ENCODE data around the gene ROR1. TPM values are rescaled to one million over a fixed set of nuclear protein-coding genes. Genes with fewer than 3 reads are reported as not detected.

The ROR1 gene
- total RNA-seq, 1 experiment from 2014 or later, result 19.0 TPM

DNA sequence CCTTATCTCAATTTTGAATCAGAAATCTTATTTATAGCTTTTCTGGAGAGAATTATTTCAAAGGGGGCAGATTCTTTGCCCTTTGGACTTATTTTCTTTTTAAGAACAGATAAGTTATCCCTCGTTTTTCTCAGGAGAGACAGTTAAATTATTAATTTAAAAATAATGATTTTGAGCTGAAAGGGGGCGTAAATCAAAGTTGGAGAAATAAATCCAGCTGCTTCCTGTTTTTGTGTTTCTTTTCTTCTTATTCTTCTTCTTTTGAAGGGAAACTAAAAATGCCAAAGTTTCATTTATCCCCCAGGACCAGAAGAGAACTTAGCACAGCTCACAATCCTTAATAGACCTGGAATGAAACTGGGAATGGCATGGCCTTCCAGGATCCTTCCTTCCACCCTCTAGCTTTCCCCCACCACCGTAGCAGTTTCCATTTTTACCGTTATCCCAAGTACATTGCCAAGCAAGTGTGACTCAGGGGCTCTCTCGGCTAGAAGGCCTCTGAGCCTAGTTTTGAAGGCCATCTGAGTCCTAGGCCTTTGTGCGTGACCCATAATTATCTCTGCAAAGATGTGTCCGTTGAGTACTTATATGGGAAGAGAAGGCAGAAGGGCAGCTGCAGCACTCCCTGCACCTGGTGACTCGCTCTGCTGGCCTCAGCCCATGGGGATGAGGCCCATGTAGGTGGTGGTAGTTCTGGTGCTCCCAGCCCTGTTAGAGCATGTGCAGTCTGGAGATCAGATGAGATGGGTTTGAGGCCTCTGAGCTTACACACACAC lies 181.7 kb downstream of the ROR1 start:
- 0 out of 2 replicates have a peak, but pooled peaks cover 3% of the 10 kb centered on the region for H3K36me3 ChIP-seq (ENCODE audit: low read depth)
- no peak overlapping the region for H2AFZ ChIP-seq
- H3K9me3 ChIP-seq (ENCODE audit: insufficient read depth, low read depth), result peaks cover 22% of the 10 kb centered on the region; the same call in 1 of the 2 replicates
- H3K27me3 ChIP-seq (ENCODE audit: insufficient read depth, low read depth), result no peaks in the 10 kb centered on the region
- ChIA-PET POLR2A (ENCODE audit: unreplicated experiment) (no interaction called here), CTCF (no interaction called here)
- no peak for TF ChIP-seq EZH2 (IDR thresholded peaks at IDR 0.05; ENCODE audit: low read depth)
- TF ChIP-seq, protein P1, sequence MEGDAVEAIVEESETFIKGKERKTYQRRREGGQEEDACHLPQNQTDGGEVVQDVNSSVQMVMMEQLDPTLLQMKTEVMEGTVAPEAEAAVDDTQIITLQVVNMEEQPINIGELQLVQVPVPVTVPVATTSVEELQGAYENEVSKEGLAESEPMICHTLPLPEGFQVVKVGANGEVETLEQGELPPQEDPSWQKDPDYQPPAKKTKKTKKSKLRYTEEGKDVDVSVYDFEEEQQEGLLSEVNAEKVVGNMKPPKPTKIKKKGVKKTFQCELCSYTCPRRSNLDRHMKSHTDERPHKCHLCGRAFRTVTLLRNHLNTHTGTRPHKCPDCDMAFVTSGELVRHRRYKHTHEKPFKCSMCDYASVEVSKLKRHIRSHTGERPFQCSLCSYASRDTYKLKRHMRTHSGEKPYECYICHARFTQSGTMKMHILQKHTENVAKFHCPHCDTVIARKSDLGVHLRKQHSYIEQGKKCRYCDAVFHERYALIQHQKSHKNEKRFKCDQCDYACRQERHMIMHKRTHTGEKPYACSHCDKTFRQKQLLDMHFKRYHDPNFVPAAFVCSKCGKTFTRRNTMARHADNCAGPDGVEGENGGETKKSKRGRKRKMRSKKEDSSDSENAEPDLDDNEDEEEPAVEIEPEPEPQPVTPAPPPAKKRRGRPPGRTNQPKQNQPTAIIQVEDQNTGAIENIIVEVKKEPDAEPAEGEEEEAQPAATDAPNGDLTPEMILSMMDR (conservative IDR thresholded peaks at IDR 0.05), result no peak
- no peaks in the 10 kb centered on the region for H3K79me2 ChIP-seq (ENCODE audit: low read depth)
- H3F3A ChIP-seq (ENCODE audit: insufficient read depth, low read depth), result 0 out of 2 replicates have a peak, but pooled peaks cover 6% of the 10 kb centered on the region
- H3K4me3 ChIP-seq, result no peak overlapping the region
- H3K27ac ChIP-seq, result no peak overlapping the region
- BruUV-seq (replicated peaks), result no TSS peak
- no peak for DNase-seq
- no peak overlapping the region for H3K4me2 ChIP-seq
- H4K20me1 ChIP-seq (ENCODE audit: insufficient read depth), result no peaks in the 10 kb centered on the region
- no peaks in the 10 kb centered on the region for H3K9me2 ChIP-seq (ENCODE audit: insufficient read depth)
- H3K4me1 ChIP-seq (replicated peaks; ENCODE audit: insufficient read depth), result no peaks in the 10 kb centered on the region
- intact Hi-C loops (cut with micrococcal nuclease; ENCODE audit: unreplicated experiment), result no loop called here

DNA sequence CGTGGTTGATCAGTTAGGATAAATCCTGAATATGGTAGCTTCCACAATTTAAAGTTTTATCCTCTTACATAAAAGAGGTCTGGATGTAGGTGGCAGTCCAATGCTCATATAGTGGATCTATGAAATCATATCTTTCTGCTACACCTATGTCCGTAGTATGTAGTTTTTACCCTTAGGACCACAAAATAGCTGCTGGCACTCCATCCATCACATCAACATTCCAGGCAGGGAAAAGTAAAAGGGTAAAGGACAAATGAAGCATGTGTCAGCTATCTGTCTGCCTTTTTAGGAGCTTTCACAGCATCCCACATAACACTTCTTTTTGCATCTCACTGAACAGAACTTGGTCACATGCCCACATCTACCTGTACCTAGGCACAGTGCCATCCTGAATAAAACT lies 184.7 kb downstream of the ROR1 start:
- Histone ChIP-seq H3K4me1 (replicated peaks; ENCODE audit: insufficient read depth) (no peaks in the 10 kb centered on the region), H3K27me3 (ENCODE audit: insufficient read depth, low read depth) (no peaks in the 10 kb centered on the region), H3K9me2 (ENCODE audit: insufficient read depth) (no peaks in the 10 kb centered on the region), H3F3A (ENCODE audit: insufficient read depth, low read depth) (0 out of 2 replicates have a peak, but pooled peaks cover 6% of the 10 kb centered on the region), H3K27ac (no peak overlapping the region), H2AFZ (no peak overlapping the region), H3K36me3 (ENCODE audit: low read depth) (0 out of 2 replicates have a peak, but pooled peaks cover 3% of the 10 kb centered on the region), H3K9me3 (ENCODE audit: insufficient read depth, low read depth) (peaks cover 18% of the 10 kb centered on the region; the same call in 1 of the 2 replicates), H3K4me2 (no peak overlapping the region), H3K79me2 (ENCODE audit: low read depth) (no peaks in the 10 kb centered on the region), H3K4me3 (no peak overlapping the region), H4K20me1 (ENCODE audit: insufficient read depth) (no peaks in the 10 kb centered on the region)
- TF ChIP-seq, protein P1 (conservative IDR thresholded peaks at IDR 0.05), result no peak
- no peak for TF ChIP-seq EZH2 (IDR thresholded peaks at IDR 0.05; ENCODE audit: low read depth)
- DNase-seq, result no peak
- CTCF ChIA-PET, result no interaction called here
- POLR2A ChIA-PET (ENCODE audit: unreplicated experiment), result no interaction called here
- intact Hi-C loops (cut with micrococcal nuclease; ENCODE audit: unreplicated experiment), result no loop called here
- no TSS peak for BruUV-seq (replicated peaks)

DNA sequence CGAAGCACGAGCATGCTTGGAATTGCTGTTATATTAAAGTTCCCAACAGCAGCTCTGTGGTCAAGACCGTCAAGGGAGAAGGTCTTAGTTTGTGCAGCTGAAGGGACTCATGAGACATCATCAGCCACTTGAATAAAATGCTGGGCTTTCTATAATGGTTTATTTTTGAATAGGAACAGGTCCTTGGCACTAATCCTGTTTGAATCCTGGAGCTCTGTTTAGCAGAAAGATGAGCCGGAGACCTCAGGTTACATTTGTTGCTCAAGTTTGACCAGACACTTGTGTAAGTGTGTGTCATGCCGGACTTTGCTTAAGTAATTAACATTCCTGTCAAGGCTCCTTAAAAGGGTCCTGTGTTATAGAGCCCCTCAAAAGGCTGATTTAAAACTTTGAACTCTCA lies 186.5 kb downstream of the ROR1 start:
- ChIA-PET CTCF (no interaction called here), POLR2A (ENCODE audit: unreplicated experiment) (no interaction called here)
- Histone ChIP-seq H3K27me3 (ENCODE audit: insufficient read depth, low read depth) (no peaks in the 10 kb centered on the region), H2AFZ (no peak overlapping the region), H3K4me1 (replicated peaks; ENCODE audit: insufficient read depth) (0 out of 2 replicates have a peak, but pooled peaks cover 5% of the 10 kb centered on the region), H3K4me3 (no peak overlapping the region), H3K4me2 (no peak overlapping the region), H3K9me3 (ENCODE audit: insufficient read depth, low read depth) (0 out of 2 replicates have a peak, but pooled peaks cover 10% of the 10 kb centered on the region), H3K36me3 (ENCODE audit: low read depth) (no peaks in the 10 kb centered on the region), H3K79me2 (ENCODE audit: low read depth) (no peaks in the 10 kb centered on the region), H3F3A (ENCODE audit: insufficient read depth, low read depth) (0 out of 2 replicates have a peak, but pooled peaks cover 6% of the 10 kb centered on the region), H4K20me1 (ENCODE audit: insufficient read depth) (no peaks in the 10 kb centered on the region), H3K9me2 (ENCODE audit: insufficient read depth) (no peaks in the 10 kb centered on the region), H3K27ac (no peak overlapping the region)
- no TSS peak for BruUV-seq (replicated peaks)
- intact Hi-C loops (cut with micrococcal nuclease; ENCODE audit: unreplicated experiment), result no loop called here
- DNase-seq, result no peak
- no peak for TF ChIP-seq EZH2 (IDR thresholded peaks at IDR 0.05; ENCODE audit: low read depth)
- TF ChIP-seq, protein P1 (conservative IDR thresholded peaks at IDR 0.05), result no peak
